DOHH2 (cell line): ENCODE data around the gene GCFC2.

Source experiments
- H3F3A ChIP-seq: fragments of 200-600 bp; sonication (generic), shearing (Covaris generic); 2 replicates; pipeline ENCODE4 v1.6.0; 2016; ENCODE audit warnings: antibody characterized with exemption, mild to moderate bottlenecking; ENCODE audit not compliant: control insufficient read depth, insufficient read depth
- H3K27ac ChIP-seq: fragments of 200-600 bp; sonication (generic); 2 replicates; pipeline ENCODE4 v1.5.1; 2014; ENCODE audit warnings: low read depth, mild to moderate bottlenecking, low read length, moderate library complexity
- H3K27me3 ChIP-seq: fragments of 200-600 bp; sonication (generic); 2 replicates; pipeline ENCODE4 v1.6.1; 2014; ENCODE audit warnings: mild to moderate bottlenecking, low read length, mixed read lengths; ENCODE audit not compliant: control insufficient read depth
- H3K36me3 ChIP-seq: fragments of 200-600 bp; sonication (generic); 2 replicates; pipeline ENCODE4 v1.6.1; 2014; ENCODE audit warnings: mild to moderate bottlenecking, low read length, moderate library complexity, mixed read lengths; ENCODE audit not compliant: control insufficient read depth
- H3K4me1 ChIP-seq: fragments of 200-600 bp; sonication (generic); 2 replicates; pipeline ENCODE4 v1.6.1; 2014; ENCODE audit warnings: mild to moderate bottlenecking, low read length, mixed read lengths; ENCODE audit not compliant: control insufficient read depth
- H3K4me2 ChIP-seq: fragments of 200-600 bp; sonication (generic); 2 replicates; pipeline ENCODE4 v1.6.0; 2014; ENCODE audit warnings: mild to moderate bottlenecking, low read length, moderate library complexity
- H3K4me3 ChIP-seq: fragments of 200-600 bp; sonication (generic); 2 replicates; pipeline ENCODE4 v1.5.1; 2014; ENCODE audit warnings: mild to moderate bottlenecking, low read length, mixed read lengths
- H3K79me2 ChIP-seq: fragments of 200-600 bp; sonication (generic); 2 replicates; pipeline ENCODE4 v1.6.1; 2014; ENCODE audit warnings: mild to moderate bottlenecking, low read length, mixed read lengths; ENCODE audit not compliant: control insufficient read depth
- H3K9me2 ChIP-seq: fragments of 200-600 bp; sonication (generic); replicated peaks from 2 replicates; pipeline ENCODE4 v1.6.1; 2014; ENCODE audit warnings: mild to moderate bottlenecking, low read length, mixed read lengths; ENCODE audit not compliant: control insufficient read depth
- H3K9me3 ChIP-seq: fragments of 200-600 bp; sonication (generic); 2 replicates; pipeline ENCODE4 v1.6.1; 2014; ENCODE audit warnings: antibody characterized with exemption, low read length, mixed read lengths; ENCODE audit not compliant: control insufficient read depth, insufficient read depth
- H4K20me1 ChIP-seq: fragments of 200-600 bp; sonication (generic); 2 replicates; pipeline ENCODE4 v1.6.0; 2014; ENCODE audit warnings: low read depth, mild to moderate bottlenecking, antibody characterized with exemption, low read length, moderate library complexity; ENCODE audit not compliant: control insufficient read depth, insufficient read depth
- EZH2phosphoT487 ChIP-seq: fragments of 200-600 bp; sonication (generic); IDR thresholded peaks from 2 replicates; pipeline ENCODE4 v1.6.1; 2017; ENCODE audit warnings: borderline replicate concordance, mild to moderate bottlenecking, antibody characterized with exemption, low read length, moderate library complexity, mixed read lengths
- TF ChIP-seq, protein P1 (sequence below): fragments of 200-600 bp; sonication (generic); IDR thresholded peaks from one replicate; pipeline ENCODE4 v1.5.1; 2014; ENCODE audit warnings: antibody characterized with exemption, mild to moderate bottlenecking, low read depth, low read length; ENCODE audit not compliant: poor library complexity, severe bottlenecking

The GCFC2 gene

DNA sequence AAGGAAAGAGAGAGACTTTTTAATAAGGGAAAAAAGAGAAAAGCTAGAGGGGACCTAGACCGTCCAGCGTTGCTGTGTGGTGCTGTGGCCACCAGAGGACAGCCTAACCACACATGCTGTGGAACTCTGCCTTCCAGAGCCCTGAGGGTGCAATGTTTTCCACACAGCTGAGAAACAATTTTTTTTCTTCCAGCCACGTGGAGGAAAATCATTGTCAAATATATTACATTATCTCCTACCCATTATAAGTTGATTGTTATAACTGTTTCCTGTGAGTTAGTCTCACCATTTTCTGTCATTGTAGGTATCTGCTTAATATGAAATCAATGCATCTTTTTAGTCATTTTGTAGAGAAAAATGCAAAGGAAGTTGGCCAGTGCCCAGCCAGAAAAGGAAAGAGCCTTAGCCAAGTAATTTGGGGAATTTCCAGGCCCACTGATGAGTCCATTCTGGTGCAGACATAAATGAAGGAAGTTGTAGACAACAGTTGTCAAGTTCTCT is 70.0 kb downstream of the GCFC2 start:
- Histone ChIP-seq H3K9me2 (no peaks in the 10 kb centered on the region), H3F3A (no peaks in the 10 kb centered on the region), H3K36me3 (no peaks in the 10 kb centered on the region), H3K4me2 (no peak overlapping the region), H4K20me1 (no peaks in the 10 kb centered on the region), H3K4me1 (peaks cover 3% of the 10 kb centered on the region; the same call in 1 of the 2 replicates), H3K9me3 (no peaks in the 10 kb centered on the region), H3K27me3 (peaks cover 4% of the 10 kb centered on the region; the same call in 1 of the 2 replicates), H3K27ac (no peak overlapping the region), H3K4me3 (no peak overlapping the region), H3K79me2 (no peaks in the 10 kb centered on the region)
- TF ChIP-seq EZH2phosphoT487 = no peak
- TF ChIP-seq, protein P1, sequence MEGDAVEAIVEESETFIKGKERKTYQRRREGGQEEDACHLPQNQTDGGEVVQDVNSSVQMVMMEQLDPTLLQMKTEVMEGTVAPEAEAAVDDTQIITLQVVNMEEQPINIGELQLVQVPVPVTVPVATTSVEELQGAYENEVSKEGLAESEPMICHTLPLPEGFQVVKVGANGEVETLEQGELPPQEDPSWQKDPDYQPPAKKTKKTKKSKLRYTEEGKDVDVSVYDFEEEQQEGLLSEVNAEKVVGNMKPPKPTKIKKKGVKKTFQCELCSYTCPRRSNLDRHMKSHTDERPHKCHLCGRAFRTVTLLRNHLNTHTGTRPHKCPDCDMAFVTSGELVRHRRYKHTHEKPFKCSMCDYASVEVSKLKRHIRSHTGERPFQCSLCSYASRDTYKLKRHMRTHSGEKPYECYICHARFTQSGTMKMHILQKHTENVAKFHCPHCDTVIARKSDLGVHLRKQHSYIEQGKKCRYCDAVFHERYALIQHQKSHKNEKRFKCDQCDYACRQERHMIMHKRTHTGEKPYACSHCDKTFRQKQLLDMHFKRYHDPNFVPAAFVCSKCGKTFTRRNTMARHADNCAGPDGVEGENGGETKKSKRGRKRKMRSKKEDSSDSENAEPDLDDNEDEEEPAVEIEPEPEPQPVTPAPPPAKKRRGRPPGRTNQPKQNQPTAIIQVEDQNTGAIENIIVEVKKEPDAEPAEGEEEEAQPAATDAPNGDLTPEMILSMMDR = peak; percentile 91

DNA sequence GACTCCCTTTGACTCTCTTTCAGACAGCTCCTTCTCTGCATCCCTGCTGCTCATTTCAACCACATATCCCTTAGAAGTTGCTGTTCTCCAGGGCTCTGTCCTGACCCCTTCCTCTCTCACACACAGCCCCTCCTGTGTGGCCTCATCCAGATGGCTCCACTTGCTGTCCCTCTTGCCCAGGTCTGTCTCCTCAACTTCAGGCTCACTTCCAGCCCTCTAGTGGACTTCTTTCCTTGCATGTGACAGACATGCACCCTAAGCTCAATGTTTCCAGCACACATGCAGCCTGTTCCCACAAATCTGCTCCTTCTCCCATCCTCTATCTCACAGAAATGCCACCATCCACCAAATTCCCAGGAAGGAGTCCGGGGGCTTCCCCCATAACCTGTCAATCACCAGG is 73.1 kb downstream of the GCFC2 start:
- no peak overlapping the region for H3K4me2 ChIP-seq
- no peak for TF ChIP-seq EZH2phosphoT487
- H3K79me2 ChIP-seq = no peaks in the 10 kb centered on the region
- no peaks in the 10 kb centered on the region for H4K20me1 ChIP-seq
- no peak overlapping the region for H3K27ac ChIP-seq
- no peak overlapping the region for H3K4me3 ChIP-seq
- peaks cover 3% of the 10 kb centered on the region; the same call in 1 of the 2 replicates for H3K4me1 ChIP-seq
- H3K9me2 ChIP-seq = no peaks in the 10 kb centered on the region
- peaks cover 6% of the 10 kb centered on the region; the same call in 1 of the 2 replicates for H3K27me3 ChIP-seq
- no peaks in the 10 kb centered on the region for H3K9me3 ChIP-seq
- no peaks in the 10 kb centered on the region for H3F3A ChIP-seq
- H3K36me3 ChIP-seq = no peaks in the 10 kb centered on the region

DNA sequence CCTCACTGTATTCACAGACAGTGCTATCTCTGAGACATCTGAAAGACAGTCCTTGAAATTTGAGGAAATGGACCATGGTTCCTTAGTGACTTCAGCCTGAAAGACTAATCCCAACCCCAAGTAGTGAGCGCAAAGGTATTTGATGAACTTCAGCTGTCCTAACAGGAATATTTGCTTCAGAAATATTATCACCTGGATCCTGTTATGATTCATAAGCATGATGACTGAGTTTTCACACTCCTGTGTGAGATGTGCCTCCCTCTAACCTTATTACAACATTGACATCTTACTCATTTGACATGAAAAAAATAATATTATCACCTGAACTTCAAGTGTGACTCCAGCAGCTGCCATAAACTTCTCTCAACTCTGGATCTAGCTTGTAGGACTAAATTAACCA is 75.8 kb downstream of the GCFC2 start:
- no peaks in the 10 kb centered on the region for H3F3A ChIP-seq
- no peaks in the 10 kb centered on the region for H3K79me2 ChIP-seq
- no peaks in the 10 kb centered on the region for H3K36me3 ChIP-seq
- H3K27me3 ChIP-seq = peaks cover 6% of the 10 kb centered on the region; the same call in 1 of the 2 replicates
- no peaks in the 10 kb centered on the region for H3K4me1 ChIP-seq
- H3K9me3 ChIP-seq = no peaks in the 10 kb centered on the region
- no peak overlapping the region for H3K27ac ChIP-seq
- no peak overlapping the region for H3K4me2 ChIP-seq
- no peaks in the 10 kb centered on the region for H4K20me1 ChIP-seq
- TF ChIP-seq, protein P1 = no peak
- no peak for TF ChIP-seq EZH2phosphoT487
- H3K9me2 ChIP-seq = no peaks in the 10 kb centered on the region
- no peak overlapping the region for H3K4me3 ChIP-seq

DNA sequence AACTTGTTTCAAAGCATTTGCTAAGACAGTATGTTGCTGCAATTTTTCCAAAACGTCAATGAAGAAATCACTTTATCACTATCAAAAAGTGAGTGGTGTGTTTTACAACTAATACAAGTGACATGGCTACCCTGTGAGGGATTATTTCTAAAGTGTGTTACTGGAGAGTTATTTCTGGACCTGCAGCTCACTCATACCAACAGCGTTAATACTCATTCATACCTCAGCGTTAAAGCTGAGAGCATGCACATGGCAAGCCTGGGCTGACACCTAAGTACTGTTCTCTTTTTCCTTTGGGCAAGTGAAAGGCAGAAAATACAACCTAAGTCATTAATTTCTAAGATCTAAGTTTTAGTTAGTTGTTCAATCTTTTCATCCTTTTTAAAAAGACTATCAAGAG is 77.1 kb downstream of the GCFC2 start:
- Histone ChIP-seq H4K20me1 (no peaks in the 10 kb centered on the region), H3K36me3 (no peaks in the 10 kb centered on the region), H3K27me3 (peaks cover 8% of the 10 kb centered on the region; the same call in 1 of the 2 replicates), H3K9me2 (no peaks in the 10 kb centered on the region), H3K27ac (no peak overlapping the region), H3K9me3 (no peaks in the 10 kb centered on the region), H3K4me1 (no peaks in the 10 kb centered on the region), H3F3A (no peaks in the 10 kb centered on the region), H3K79me2 (no peaks in the 10 kb centered on the region), H3K4me2 (no peak overlapping the region), H3K4me3 (no peak overlapping the region)
- no peak for TF ChIP-seq EZH2phosphoT487
- TF ChIP-seq, protein P1 = no peak
